ENCODE measurements around the gene MAB21L3. TPM values are rescaled to one million over a fixed set of nuclear protein-coding genes. Genes with fewer than 3 reads are reported as not detected.

The MAB21L3 gene
- total RNA-seq, 1 donor from 2014 or later = not detected

DNA sequence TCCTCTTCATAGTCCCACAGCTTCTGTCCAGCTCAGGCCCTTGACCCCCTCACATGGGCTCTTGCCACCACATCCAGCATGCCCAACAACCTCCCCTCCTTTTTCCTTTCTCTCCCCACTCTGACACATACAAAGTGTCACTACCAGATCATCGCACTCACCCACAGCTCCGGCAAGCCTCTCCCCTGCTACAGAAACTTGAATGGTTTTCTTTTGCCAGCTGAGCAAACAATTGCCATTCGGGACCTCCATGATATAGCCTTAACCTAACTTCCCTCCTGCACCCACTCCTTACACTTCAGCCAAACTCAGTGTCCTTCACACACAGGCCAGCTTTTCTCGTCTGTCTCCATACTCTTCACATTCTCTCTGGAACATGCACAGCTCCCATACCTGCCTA is 43.3 kb downstream of the MAB21L3 start:
- Mint-ChIP-seq H3K27ac (no peak overlapping the region), H3K9me3 (no peaks in the 10 kb centered on the region), H3K4me3 (no peak overlapping the region), H3K4me1 (ENCODE audit: unreplicated experiment) (peaks cover 7% of the 10 kb centered on the region), H3K36me3 (no peaks in the 10 kb centered on the region), H3K27me3 (peaks cover 6% of the 10 kb centered on the region)
- TF ChIP-seq, protein P1, sequence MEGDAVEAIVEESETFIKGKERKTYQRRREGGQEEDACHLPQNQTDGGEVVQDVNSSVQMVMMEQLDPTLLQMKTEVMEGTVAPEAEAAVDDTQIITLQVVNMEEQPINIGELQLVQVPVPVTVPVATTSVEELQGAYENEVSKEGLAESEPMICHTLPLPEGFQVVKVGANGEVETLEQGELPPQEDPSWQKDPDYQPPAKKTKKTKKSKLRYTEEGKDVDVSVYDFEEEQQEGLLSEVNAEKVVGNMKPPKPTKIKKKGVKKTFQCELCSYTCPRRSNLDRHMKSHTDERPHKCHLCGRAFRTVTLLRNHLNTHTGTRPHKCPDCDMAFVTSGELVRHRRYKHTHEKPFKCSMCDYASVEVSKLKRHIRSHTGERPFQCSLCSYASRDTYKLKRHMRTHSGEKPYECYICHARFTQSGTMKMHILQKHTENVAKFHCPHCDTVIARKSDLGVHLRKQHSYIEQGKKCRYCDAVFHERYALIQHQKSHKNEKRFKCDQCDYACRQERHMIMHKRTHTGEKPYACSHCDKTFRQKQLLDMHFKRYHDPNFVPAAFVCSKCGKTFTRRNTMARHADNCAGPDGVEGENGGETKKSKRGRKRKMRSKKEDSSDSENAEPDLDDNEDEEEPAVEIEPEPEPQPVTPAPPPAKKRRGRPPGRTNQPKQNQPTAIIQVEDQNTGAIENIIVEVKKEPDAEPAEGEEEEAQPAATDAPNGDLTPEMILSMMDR (conservative IDR thresholded peaks at IDR 0.05) = no peak
- DNase-seq (ENCODE audit: extremely low spot score, unreplicated experiment) = peak; percentile 36

DNA sequence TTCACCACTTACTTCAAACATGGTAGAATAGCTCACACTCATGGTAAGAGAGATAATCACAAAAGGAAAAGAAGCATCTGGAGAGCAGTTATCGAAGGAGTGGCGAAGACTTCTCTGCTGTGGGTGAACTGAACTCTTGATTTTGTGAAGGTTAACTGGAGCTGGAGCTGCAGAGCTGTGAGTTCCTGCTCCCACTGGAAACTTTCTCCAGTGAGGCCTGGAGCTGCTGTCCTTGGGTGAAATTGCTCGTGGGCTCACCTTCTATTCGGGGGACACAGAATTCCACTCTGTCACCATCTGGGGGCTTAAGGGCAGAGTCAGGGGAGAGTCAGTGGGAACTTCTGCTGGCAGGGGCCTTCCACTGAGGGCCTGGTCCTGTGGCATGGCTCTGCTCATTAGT is 45.9 kb downstream of the MAB21L3 start:
- Mint-ChIP-seq H3K27ac (no peak overlapping the region), H3K36me3 (no peaks in the 10 kb centered on the region), H3K9me3 (no peaks in the 10 kb centered on the region), H3K27me3 (peaks cover 6% of the 10 kb centered on the region), H3K4me3 (no peak overlapping the region), H3K4me1 (ENCODE audit: unreplicated experiment) (peaks cover 7% of the 10 kb centered on the region)
- TF ChIP-seq, protein P1 (conservative IDR thresholded peaks at IDR 0.05) = no peak
- DNase-seq (ENCODE audit: extremely low spot score, unreplicated experiment) = no peak

DNA sequence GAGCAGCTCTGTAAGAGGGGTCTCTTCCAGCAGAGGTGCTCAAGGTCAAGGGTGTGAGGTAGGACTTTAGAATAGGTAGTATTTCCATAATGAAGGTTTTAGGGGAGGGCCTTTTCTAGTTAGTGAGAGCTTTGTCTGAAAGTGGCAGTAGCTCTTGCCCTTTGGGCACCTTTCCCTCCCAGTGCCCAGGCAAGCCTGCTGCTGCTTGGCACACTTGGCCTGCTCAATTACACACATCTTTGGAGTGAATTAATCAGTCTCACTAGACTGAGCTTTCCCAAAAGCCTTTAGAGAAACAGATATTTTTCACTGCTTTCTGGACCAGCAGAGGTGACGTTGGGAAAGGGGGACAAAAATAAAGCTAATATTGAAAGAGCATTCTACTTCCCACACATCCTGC is 48.0 kb downstream of the MAB21L3 start:
- no peak overlapping the region for H3K4me3 Mint-ChIP-seq
- H3K27ac Mint-ChIP-seq = no peak overlapping the region
- TF ChIP-seq, protein P1 (conservative IDR thresholded peaks at IDR 0.05) = no peak
- H3K4me1 Mint-ChIP-seq (ENCODE audit: unreplicated experiment) = peaks cover 6% of the 10 kb centered on the region
- no peaks in the 10 kb centered on the region for H3K36me3 Mint-ChIP-seq
- no peaks in the 10 kb centered on the region for H3K9me3 Mint-ChIP-seq
- DNase-seq (ENCODE audit: extremely low spot score, unreplicated experiment) = no peak
- peaks cover 9% of the 10 kb centered on the region for H3K27me3 Mint-ChIP-seq

DNA sequence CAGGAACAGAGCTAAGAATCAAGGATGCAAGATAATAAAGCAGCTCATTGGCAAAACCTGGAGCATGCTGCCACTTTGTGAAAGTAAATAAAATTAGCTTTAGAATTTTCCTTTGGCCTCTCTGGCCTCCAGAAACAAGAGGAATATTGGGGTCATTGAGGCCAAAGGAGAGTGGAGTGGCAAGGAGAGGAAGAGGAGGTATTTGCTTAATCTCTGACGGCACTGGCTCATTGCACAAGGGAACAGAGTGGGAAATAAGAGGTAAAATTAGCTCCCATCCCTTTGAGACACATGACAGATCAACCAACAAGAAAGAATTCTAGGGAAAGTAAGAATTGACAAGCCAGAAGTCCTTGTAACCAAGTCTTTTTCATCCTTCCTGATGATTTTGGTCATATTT is 48.4 kb downstream of the MAB21L3 start:
- no peak overlapping the region for H3K4me3 Mint-ChIP-seq
- no peak overlapping the region for H3K27ac Mint-ChIP-seq
- no peaks in the 10 kb centered on the region for H3K9me3 Mint-ChIP-seq
- peaks cover 9% of the 10 kb centered on the region for H3K27me3 Mint-ChIP-seq
- H3K4me1 Mint-ChIP-seq (ENCODE audit: unreplicated experiment) = peaks cover 7% of the 10 kb centered on the region
- H3K36me3 Mint-ChIP-seq = no peaks in the 10 kb centered on the region
- TF ChIP-seq, protein P1 (conservative IDR thresholded peaks at IDR 0.05) = no peak
- DNase-seq (ENCODE audit: extremely low spot score, unreplicated experiment) = no peak

DNA sequence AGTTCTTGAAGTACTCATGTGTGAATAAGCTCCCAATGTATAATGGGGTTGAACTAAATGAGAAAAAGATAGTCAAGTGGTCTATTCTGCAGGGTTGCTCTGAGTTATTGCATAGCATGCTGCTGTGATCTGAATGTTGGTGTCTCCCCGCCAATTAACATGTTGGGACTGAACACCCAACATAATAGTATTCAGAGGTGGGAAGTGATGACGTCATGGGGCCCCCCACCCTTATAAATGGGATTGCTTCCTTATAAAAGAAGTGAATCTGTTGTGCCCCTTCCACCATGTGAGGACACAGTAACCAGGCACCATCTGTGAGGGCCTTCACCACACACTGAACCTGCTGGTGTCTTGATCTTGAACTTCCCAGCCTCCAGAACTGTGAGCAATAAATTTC is 50.2 kb downstream of the MAB21L3 start:
- Mint-ChIP-seq H3K9me3 (no peaks in the 10 kb centered on the region), H3K27ac (no peak overlapping the region), H3K4me1 (ENCODE audit: unreplicated experiment) (peaks cover 11% of the 10 kb centered on the region), H3K27me3 (peaks cover 11% of the 10 kb centered on the region), H3K36me3 (no peaks in the 10 kb centered on the region), H3K4me3 (no peak overlapping the region)
- DNase-seq (ENCODE audit: extremely low spot score, unreplicated experiment) = no peak
- TF ChIP-seq, protein P1 (conservative IDR thresholded peaks at IDR 0.05) = no peak

DNA sequence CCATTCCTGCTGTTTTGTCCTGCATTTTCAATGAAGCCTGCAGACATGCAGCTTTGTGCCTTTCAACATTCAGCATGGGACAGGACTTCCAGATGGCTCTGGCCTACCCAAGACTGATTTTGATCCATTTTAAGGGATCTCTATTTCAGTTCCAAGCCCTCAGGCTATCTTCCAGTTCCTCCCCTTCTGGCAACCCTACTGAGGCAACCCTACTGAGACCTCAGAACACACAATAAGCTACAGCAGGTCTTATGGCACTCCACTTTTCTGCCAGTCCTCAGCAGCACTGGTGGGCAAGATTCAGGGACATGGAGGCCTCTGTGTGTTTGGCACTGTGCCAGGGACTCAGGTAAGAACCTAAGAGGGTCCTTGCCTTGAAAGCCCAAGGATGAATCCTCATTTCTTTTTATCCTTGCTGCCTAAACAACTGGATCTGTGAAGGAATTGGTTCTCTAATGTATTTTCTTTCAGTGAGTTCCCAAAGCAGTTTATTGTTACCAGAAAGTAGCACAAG is 50.7 kb downstream of the MAB21L3 start:
- no peaks in the 10 kb centered on the region for H3K36me3 Mint-ChIP-seq
- no peak overlapping the region for H3K27ac Mint-ChIP-seq
- peaks cover 13% of the 10 kb centered on the region for H3K4me1 Mint-ChIP-seq (ENCODE audit: unreplicated experiment)
- H3K27me3 Mint-ChIP-seq = peaks cover 11% of the 10 kb centered on the region
- no peak overlapping the region for H3K4me3 Mint-ChIP-seq
- H3K9me3 Mint-ChIP-seq = no peaks in the 10 kb centered on the region
- DNase-seq (ENCODE audit: extremely low spot score, unreplicated experiment) = no peak
- TF ChIP-seq, protein P1 (conservative IDR thresholded peaks at IDR 0.05) = no peak
